H1 (cell line): ENCODE results near the gene SLC7A7. TPM values are rescaled to one million over a fixed set of nuclear protein-coding genes. Genes with fewer than 3 reads are reported as not detected.

Experiments
- CTCF ChIA-PET: fragments of 300-600 bp; sonication (Branson Sonifier 250); formaldehyde crosslinking; loops from one replicate; lab custom pipeline; 2021; ENCODE audit not compliant: partially characterized antibody; lab: Charles Lee
- POLR2A ChIA-PET: fragments of 300-600 bp; sonication (Branson Sonifier 250); formaldehyde crosslinking; loops from one replicate; lab custom pipeline; 2021; ENCODE audit warnings: inconsistent platforms; ENCODE audit not compliant: partially characterized antibody; lab: Charles Lee
- DNase-seq, 2 experiments: peaks; one replicate each; pipeline versions ENCODE4 v3.0.0 to v3.0.0-alpha.2; 2010 to 2022; ENCODE audit warnings: low spot score in 2 of 2, low read depth in 1 of 2, mixed read lengths in 1 of 2
- FAIRE-seq: peaks from 2 replicates; lab custom pipeline; 2011; peaks lifted over from hg19 to GRCh38; lab: Jason Lieb, UNC
- H2AFZ ChIP-seq: 2 replicates; pipeline ENCODE4 v1.8.1; 2012; ENCODE audit warnings: low read length, inconsistent platforms
- H2AK5ac ChIP-seq: 2 replicates; pipeline ENCODE4 v1.6.1; 2013; ENCODE audit warnings: low read depth, low read length
- H2BK120ac ChIP-seq: replicated peaks from 2 replicates; pipeline ENCODE3; 2013; ENCODE audit warnings: low read depth, low read length, inconsistent platforms
- H2BK12ac ChIP-seq: 2 replicates; pipeline ENCODE4 v1.6.1; 2013; ENCODE audit warnings: low read depth, low read length
- H2BK15ac ChIP-seq: 2 replicates; pipeline ENCODE4 v1.6.1; 2013; ENCODE audit warnings: low read length
- H2BK20ac ChIP-seq: 2 replicates; pipeline ENCODE4 v1.6.1; 2013; ENCODE audit warnings: low read length
- H2BK5ac ChIP-seq: 2 replicates; pipeline ENCODE4 v1.6.1; 2013; ENCODE audit warnings: low read depth, low read length
- H3K14ac ChIP-seq: 2 replicates; pipeline ENCODE4 v1.6.1; 2013; ENCODE audit warnings: inconsistent platforms; ENCODE audit not compliant: insufficient read length
- H3K18ac ChIP-seq: 2 replicates; pipeline ENCODE4 v1.6.1; 2013; ENCODE audit warnings: low read length; ENCODE audit errors: extremely low read depth
- H3K23ac ChIP-seq: 2 replicates; pipeline ENCODE4 v1.6.1; 2013; ENCODE audit warnings: inconsistent platforms; ENCODE audit not compliant: insufficient read length
- H3K23me2 ChIP-seq: 2 replicates; pipeline ENCODE4 v1.6.1; 2013; ENCODE audit warnings: low read depth, low read length
- H3K27ac ChIP-seq: 2 replicates; pipeline ENCODE4 v1.6.1; 2011; ENCODE audit warnings: low read depth, low read length, inconsistent platforms
- H3K27me3 ChIP-seq, 4 experiments: replicated peaks in 1 of 4; 1 replicate in 1 of 4; 2 replicates in 3 of 4; pipeline versions ENCODE4 v1.6.1 to v1.8.1; 2011 to 2013; ENCODE audit warnings: low read length in 3 of 4, mild to moderate bottlenecking in 3 of 4, inconsistent platforms in 2 of 4, mixed read lengths in 2 of 4, moderate library complexity in 1 of 4; ENCODE audit not compliant: control insufficient read depth in 3 of 4, insufficient read depth in 3 of 4; ENCODE audit errors: extremely low read depth in 1 of 4
- H3K36me3 ChIP-seq, 4 experiments: 2 replicates each; pipeline versions ENCODE4 v1.6.1 to v1.8.1; 2011 to 2013; ENCODE audit warnings: mild to moderate bottlenecking in 4 of 4, low read length in 3 of 4, moderate library complexity in 2 of 4, control low read depth in 1 of 4, inconsistent platforms in 1 of 4; ENCODE audit not compliant: insufficient read depth in 4 of 4, control insufficient read depth in 2 of 4
- H3K4ac ChIP-seq: replicated peaks from 2 replicates; pipeline ENCODE3; 2013; ENCODE audit warnings: low read length, low read depth, mixed read lengths, inconsistent platforms; ENCODE audit not compliant: insufficient read length
- H3K4me1 ChIP-seq, 4 experiments: replicated peaks in 1 of 4; 1 replicate in 1 of 4; 2 replicates in 3 of 4; pipeline versions ENCODE4 v1.6.1 to v1.8.1; 2011 to 2013; ENCODE audit warnings: low read length in 3 of 4, inconsistent platforms in 2 of 4, mixed read lengths in 1 of 4; ENCODE audit not compliant: insufficient read depth in 4 of 4, control insufficient read depth in 3 of 4
- H3K4me2 ChIP-seq, 2 experiments: 2 replicates each; pipeline versions ENCODE4 v1.6.1 to v1.8.1; 2011 to 2013; ENCODE audit warnings: low read depth in 2 of 2, low read length in 2 of 2, control low read depth in 1 of 2, inconsistent platforms in 1 of 2, mild to moderate bottlenecking in 1 of 2; ENCODE audit not compliant: insufficient read depth in 1 of 2
- H3K4me3 ChIP-seq, 4 experiments: fragments of 200-600, 300-600 bp in 1 of 4; sonication (generic), shearing (Covaris generic), sonication (Bioruptor Twin) in 1 of 4; 2 replicates each; pipeline versions ENCODE4 v1.5.1 to v1.8.1; 2011 to 2016; ENCODE audit warnings: low read length in 4 of 4, low read depth in 3 of 4, control low read depth in 2 of 4, inconsistent platforms in 2 of 4, mild to moderate bottlenecking in 2 of 4, mixed read lengths in 1 of 4, moderate library complexity in 1 of 4; ENCODE audit not compliant: insufficient read depth in 2 of 4; ENCODE audit errors: extremely low read depth in 1 of 4
- H3K56ac ChIP-seq: replicated peaks from 2 replicates; pipeline ENCODE3; 2013; ENCODE audit warnings: low read depth, mild to moderate bottlenecking, mixed read lengths, low read length, inconsistent platforms; ENCODE audit not compliant: insufficient read length
- H3K79me1 ChIP-seq: 2 replicates; pipeline ENCODE4 v1.6.1; 2013; ENCODE audit warnings: low read depth, low read length, control low read depth
- H3K79me2 ChIP-seq, 2 experiments: 2 replicates each; pipeline versions ENCODE4 v1.6.1 to v1.8.1; 2012 to 2013; ENCODE audit warnings: low read length in 2 of 2, mild to moderate bottlenecking in 2 of 2, inconsistent platforms in 1 of 2; ENCODE audit not compliant: insufficient read depth in 2 of 2, control insufficient read depth in 1 of 2
- H3K9ac ChIP-seq, 4 experiments: replicated peaks in 1 of 4; 1 replicate in 1 of 4; 2 replicates in 3 of 4; pipeline versions ENCODE4 v1.6.1 to v1.8.1; 2011 to 2013; ENCODE audit warnings: low read depth in 3 of 4, low read length in 3 of 4, control low read depth in 2 of 4, mild to moderate bottlenecking in 2 of 4, moderate library complexity in 2 of 4, inconsistent platforms in 1 of 4; ENCODE audit errors: extremely low read depth in 1 of 4
- H3K9me3 ChIP-seq, 2 experiments: 2 replicates each; pipeline versions ENCODE4 v1.6.1 to v1.8.1; 2012 to 2013; ENCODE audit warnings: mild to moderate bottlenecking in 2 of 2, moderate library complexity in 2 of 2, control low read depth in 1 of 2, inconsistent platforms in 1 of 2, low read depth in 1 of 2, low read length in 1 of 2, mixed read lengths in 1 of 2; ENCODE audit not compliant: insufficient read depth in 2 of 2
- H4K20me1 ChIP-seq, 2 experiments: replicated peaks in 1 of 2; 2 replicates each; pipeline versions ENCODE3 to v1.8.1; 2011 to 2013; ENCODE audit warnings: inconsistent platforms in 2 of 2, low read length in 2 of 2, mild to moderate bottlenecking in 1 of 2; ENCODE audit not compliant: insufficient read depth in 2 of 2, control insufficient read depth in 1 of 2
- H4K5ac ChIP-seq: 2 replicates; pipeline ENCODE4 v1.6.1; 2013; ENCODE audit warnings: low read length, low read depth, mixed read lengths, inconsistent platforms; ENCODE audit not compliant: insufficient read length
- H4K8ac ChIP-seq: 2 replicates; pipeline ENCODE4 v1.8.0; 2013; ENCODE audit warnings: mild to moderate bottlenecking, moderate library complexity, low read length, inconsistent platforms; ENCODE audit not compliant: insufficient read depth; ENCODE audit errors: extremely low read depth
- H4K91ac ChIP-seq: replicated peaks from 2 replicates; pipeline ENCODE3; 2013; ENCODE audit warnings: low read length, mixed read lengths, inconsistent platforms; ENCODE audit not compliant: insufficient read length
- CREB1 ChIP-seq: IDR thresholded peaks from 2 replicates; pipeline ENCODE4 v1.6.1; 2012; ENCODE audit warnings: inconsistent platforms
- HDAC6 ChIP-seq: IDR thresholded peaks from one replicate; pipeline ENCODE4 v1.7.1; 2012; ENCODE audit warnings: low read depth, mild to moderate bottlenecking, inconsistent platforms, low read length, moderate library complexity
- RAD21 ChIP-seq, 2 experiments: IDR thresholded peaks in 1 of 2; conservative IDR thresholded peaks in 1 of 2; 2 replicates each; pipeline ENCODE4 v1.6.1; 2011; ENCODE audit warnings: low read depth in 2 of 2, low read length in 2 of 2, improper control_type of control experiment in 1 of 2, inconsistent platforms in 1 of 2, mild to moderate bottlenecking in 1 of 2, moderate library complexity in 1 of 2
- RBBP5 ChIP-seq: IDR thresholded peaks from 2 replicates; pipeline ENCODE4 v1.7.1; 2012; ENCODE audit warnings: low read depth, mild to moderate bottlenecking, inconsistent platforms, low read length, moderate library complexity, borderline replicate concordance
- SUZ12 ChIP-seq: fragments of 200-600 bp; sonication (generic); IDR thresholded peaks from 2 replicates; pipeline ENCODE4 v1.6.1; 2012; ENCODE audit warnings: mild to moderate bottlenecking, inconsistent platforms, low read length, moderate library complexity, mixed read lengths
- TBP ChIP-seq: IDR thresholded peaks from 2 replicates; pipeline ENCODE4 v1.6.1; 2011; ENCODE audit warnings: low read depth, low read length, improper control_type of control experiment
- WGBS, 2 experiments: shearing (Covaris generic) in 1 of 2; methylation state at CpG; one replicate each; pipeline versions ENCODE4 v1.1.6 to v1.1.7; 2013 to 2015; ENCODE audit warnings: low lambda C conversion rate in 2 of 2, mixed read lengths in 2 of 2, inconsistent platforms in 1 of 2, low coverage in 1 of 2, missing lambda C conversion rate in 1 of 2; ENCODE audit not compliant: insufficient replicate concordance in 2 of 2, insufficient coverage in 1 of 2, insufficient read length in 1 of 2; ENCODE audit errors: extremely low coverage in 1 of 2, missing lambda C conversion rate in 1 of 2; 5-methylcytosine and 5-hydroxymethylcytosine counted together
- polyA plus RNA-seq, 7 experiments: library from polyadenylated mRNA; depleted of rRNA in 3 of 7; stranded (reverse) in 5 of 7; unstranded in 2 of 7; fragments of >200 nt in 5 of 7; fragments of 200-250 nt in 2 of 7; gene quantifications; 1 replicate in 5 of 7; 2 replicates in 1 of 7; 4 replicates in 1 of 7; pipeline versions ENCODE4 v1.2.1 to v1.2.3, GENCODE V29; 2011 to 2013; ENCODE audit warnings: missing spikeins in 2 of 7, mixed read lengths in 2 of 7
- total RNA-seq: library from RNA; stranded (reverse); fragmentation: NEBNext Ultra II Directional; extraction: Animal tissue kit (Norgen Biotek cat#: 25700); gene quantifications from 2 replicates; pipeline ENCODE4 v1.2.1, GENCODE V29; 2021
- TF ChIP-seq, protein P1 (sequence below): IDR thresholded peaks from 2 replicates; pipeline ENCODE4 v1.6.1; 2012; ENCODE audit warnings: inconsistent platforms
- TF ChIP-seq, protein P2 (sequence below): IDR thresholded peaks from 2 replicates; pipeline ENCODE4 v1.6.1; 2012; ENCODE audit warnings: inconsistent platforms

SLC7A7 gene
- total and polyA plus RNA-seq, 2 of the 8 experiments (the other 6 are each of a cell fraction or from before 2014, with no cell fraction given): 5.8 to 14.9 TPM

DNA sequence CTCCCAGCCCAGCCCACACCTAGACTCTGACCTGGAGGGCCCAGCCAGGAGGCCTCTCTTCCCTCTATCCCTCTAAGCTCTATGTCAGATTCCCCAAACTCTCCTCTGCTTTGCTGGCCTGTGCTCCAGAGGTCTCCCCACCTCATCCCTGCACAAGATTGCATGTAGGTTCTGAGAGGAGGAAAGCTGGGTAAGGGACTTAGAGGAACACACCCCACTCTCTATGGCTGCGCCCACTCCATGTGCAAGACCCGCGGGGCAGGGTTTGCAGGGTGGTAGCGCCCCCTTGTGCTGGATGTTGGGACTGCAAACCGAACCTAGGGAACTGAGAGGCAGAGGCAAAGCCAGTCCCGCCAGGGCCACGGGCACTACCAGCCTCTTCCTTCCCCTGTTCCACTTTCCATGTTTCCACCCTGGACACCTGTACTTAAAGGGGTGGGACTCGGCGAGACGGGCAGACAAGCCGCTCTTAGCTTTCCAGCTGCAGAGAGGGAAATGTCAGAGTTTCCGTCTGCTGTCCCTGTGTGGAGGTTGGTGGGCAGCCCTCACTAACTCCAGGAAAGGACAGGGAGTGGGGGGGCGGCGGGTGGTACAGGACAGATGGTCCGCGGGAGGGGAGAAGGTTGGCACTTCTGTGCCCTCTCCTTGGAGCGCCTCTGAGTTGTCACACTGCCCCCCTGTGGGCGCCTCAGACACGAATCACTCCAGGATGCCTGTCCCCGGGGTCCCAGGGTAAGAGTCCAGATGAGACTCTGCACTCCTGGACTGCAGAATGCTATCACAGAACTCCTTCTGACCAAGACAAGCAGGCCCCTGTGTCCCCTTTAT lies 37.9 kb upstream of the SLC7A7 start:
- peak overlapping the region in 1 of 4 experiments; percentile 31; a peak in 2 of 7 replicates for H3K9ac ChIP-seq
- TF ChIP-seq, protein P1, sequence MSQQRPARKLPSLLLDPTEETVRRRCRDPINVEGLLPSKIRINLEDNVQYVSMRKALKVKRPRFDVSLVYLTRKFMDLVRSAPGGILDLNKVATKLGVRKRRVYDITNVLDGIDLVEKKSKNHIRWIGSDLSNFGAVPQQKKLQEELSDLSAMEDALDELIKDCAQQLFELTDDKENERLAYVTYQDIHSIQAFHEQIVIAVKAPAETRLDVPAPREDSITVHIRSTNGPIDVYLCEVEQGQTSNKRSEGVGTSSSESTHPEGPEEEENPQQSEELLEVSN: 0 out of 2 replicates have a peak, but pooled peaks have one; percentile 15
- TF ChIP-seq RBBP5 (peak; percentile 67; the same call in 1 of the 2 replicates), RAD21 (IDR thresholded peaks at IDR 0.05 in 1 of 2, conservative IDR thresholded peaks at IDR 0.05 in 1 of 2; ENCODE audit: low read depth in 2 of 2, low read length in 2 of 2) (peak; percentile 94 to 96), SUZ12 (no peak), CREB1 (peak; percentile 35; the same call in 1 of the 2 replicates), TBP (peak; percentile 58; the same call in 1 of the 2 replicates), HDAC6 (no peak)
- TF ChIP-seq, protein P2, sequence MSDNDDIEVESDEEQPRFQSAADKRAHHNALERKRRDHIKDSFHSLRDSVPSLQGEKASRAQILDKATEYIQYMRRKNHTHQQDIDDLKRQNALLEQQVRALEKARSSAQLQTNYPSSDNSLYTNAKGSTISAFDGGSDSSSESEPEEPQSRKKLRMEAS: peak; percentile 83

More for the DNA sequence above, 37.9 kb upstream of the SLC7A7 start:
- Histone ChIP-seq H3K36me3 (no peaks in the 10 kb centered on the region), H4K91ac (peak overlapping the region; percentile 36), H2BK120ac (peak overlapping the region; percentile 80), H3K9me3 (no peaks in the 10 kb centered on the region; a peak in 1 of 4 replicates), H3K79me2 (no peaks in the 10 kb centered on the region), H3K27me3 (no peaks in the 10 kb centered on the region), H4K8ac (peak overlapping the region; percentile 82), H3K56ac (no peak overlapping the region), H2BK5ac (peak overlapping the region; percentile 72; the same call in 1 of the 2 replicates), H3K4me2 (peak overlapping the region; percentile 1 to 90; a peak in 3 of 4 replicates), H3K4me1 (peaks cover 0 to 17% (median 7%) of the 10 kb centered on the region in 4 experiments; a peak in 6 of 7 replicates), H2AK5ac (no peak overlapping the region), H4K5ac (peak overlapping the region; percentile 63), H3K14ac (no peak overlapping the region), H2AFZ (peak overlapping the region; percentile 98), H2BK20ac (0 out of 2 replicates have a peak overlapping the region, but pooled peaks have one; percentile 66), H2BK12ac (peak overlapping the region; percentile 60; the same call in 1 of the 2 replicates), H3K4me3 (peak overlapping the region in 3 of 4 experiments; percentile 32 to 58 (median 42); a peak in 7 of 8 replicates), H3K4ac (no peak overlapping the region), H3K79me1 (no peaks in the 10 kb centered on the region), H2BK15ac (no peak overlapping the region), H3K23ac (no peak overlapping the region), H3K18ac (peak overlapping the region; percentile 72; the same call in 1 of the 2 replicates), H4K20me1 (no peaks in the 10 kb centered on the region), H3K23me2 (peaks cover 2% of the 10 kb centered on the region; the same call in 1 of the 2 replicates), H3K27ac (no peak overlapping the region)
- CTCF ChIA-PET: interaction anchor here (0.6 to 56.0 kb wide), 34 partner anchors 11 to 464 kb away, joined by 3 to 1562 read pairs (median 6); partner anchors contain the start of genes AJUBA, LRP10, MMP14 and MRPL52
- WGBS, 2 experiments: 12% methylated on average over 19 of the region's 20 CpGs; no CpG with 5 or more reads in 1 of the 2 experiments
- DNase-seq (peak in 1 of 2 experiments; percentile 100), FAIRE-seq (no peak)
- POLR2A ChIA-PET: interaction anchor here (1.0 to 13.9 kb wide), 3 partner anchors 13 to 31 kb away, joined by 4 to 203 read pairs (median 85); partner anchors contain the start of genes MMP14 and MRPL52
